Measurements from ENCODE around the gene TXNIP. TPM values are rescaled to one million over a fixed set of nuclear protein-coding genes. Genes with fewer than 3 reads are reported as not detected.
"Not testable (repeated sequence)": the region's sequence is repeated elsewhere in the genome, so short reads cannot be mapped to it uniquely, and the experiment has no call there.

TXNIP gene
- total RNA-seq, 1 experiment from 2014 or later, result 27.3 TPM

DNA sequence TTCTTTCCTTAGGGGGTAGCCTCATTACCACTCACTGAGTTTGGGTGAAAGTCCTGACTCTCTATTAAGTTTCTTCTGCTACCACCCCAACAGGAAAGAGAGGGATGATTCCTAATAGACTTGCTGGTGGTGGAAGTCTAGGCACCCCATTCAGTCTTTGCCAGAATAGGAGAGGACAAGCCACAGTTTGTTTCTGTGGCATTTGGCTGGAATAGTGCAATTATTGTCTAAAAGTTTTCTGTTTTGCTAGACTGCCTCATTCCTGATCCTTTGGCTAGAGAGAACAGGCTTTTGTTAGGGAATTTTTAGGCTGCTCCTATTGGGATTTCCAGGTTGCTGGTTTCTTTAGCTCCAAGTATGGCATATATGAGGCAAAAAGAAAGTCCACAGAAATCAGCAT is 35.1 kb upstream of the TXNIP start:
- H3K9me3 ChIP-seq (ENCODE audit: low read depth, low read length, poor library complexity, severe bottlenecking), result peaks cover 3% of the 10 kb centered on the region
- POLR2A ChIA-PET (ENCODE audit: low non-redundant PET), result no interaction called here
- no peak for TF ChIP-seq EZH2 (IDR thresholded peaks at IDR 0.05; ENCODE audit: borderline replicate concordance, low read depth, low read length, poor library complexity, severe bottlenecking)
- TF ChIP-seq, protein P1, sequence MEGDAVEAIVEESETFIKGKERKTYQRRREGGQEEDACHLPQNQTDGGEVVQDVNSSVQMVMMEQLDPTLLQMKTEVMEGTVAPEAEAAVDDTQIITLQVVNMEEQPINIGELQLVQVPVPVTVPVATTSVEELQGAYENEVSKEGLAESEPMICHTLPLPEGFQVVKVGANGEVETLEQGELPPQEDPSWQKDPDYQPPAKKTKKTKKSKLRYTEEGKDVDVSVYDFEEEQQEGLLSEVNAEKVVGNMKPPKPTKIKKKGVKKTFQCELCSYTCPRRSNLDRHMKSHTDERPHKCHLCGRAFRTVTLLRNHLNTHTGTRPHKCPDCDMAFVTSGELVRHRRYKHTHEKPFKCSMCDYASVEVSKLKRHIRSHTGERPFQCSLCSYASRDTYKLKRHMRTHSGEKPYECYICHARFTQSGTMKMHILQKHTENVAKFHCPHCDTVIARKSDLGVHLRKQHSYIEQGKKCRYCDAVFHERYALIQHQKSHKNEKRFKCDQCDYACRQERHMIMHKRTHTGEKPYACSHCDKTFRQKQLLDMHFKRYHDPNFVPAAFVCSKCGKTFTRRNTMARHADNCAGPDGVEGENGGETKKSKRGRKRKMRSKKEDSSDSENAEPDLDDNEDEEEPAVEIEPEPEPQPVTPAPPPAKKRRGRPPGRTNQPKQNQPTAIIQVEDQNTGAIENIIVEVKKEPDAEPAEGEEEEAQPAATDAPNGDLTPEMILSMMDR (conservative IDR thresholded peaks at IDR 0.05; ENCODE audit: low read depth, low read length), result no peak
- H3K36me3 ChIP-seq (ENCODE audit: insufficient read depth, low read length, poor library complexity, severe bottlenecking), result no peaks in the 10 kb centered on the region
- no TSS peak for BruUV-seq (replicated peaks)
- intact Hi-C loops (cut with micrococcal nuclease; ENCODE audit: unreplicated experiment), result no loop called here
- CTCF ChIA-PET, result no interaction called here
- peaks cover 7% of the 10 kb centered on the region for H3K4me1 ChIP-seq (ENCODE audit: insufficient read depth, low read length, poor library complexity, severe bottlenecking)
- H3K27me3 ChIP-seq (replicated peaks; ENCODE audit: insufficient read depth, low read depth, low read length, poor library complexity), result no peaks in the 10 kb centered on the region
- DNase-seq (ENCODE audit: low spot score), result no peak
- H3K27ac ChIP-seq (ENCODE audit: low read depth, low read length, poor library complexity, severe bottlenecking), result no peak overlapping the region
- H3K4me3 ChIP-seq (ENCODE audit: low read depth, low read length, poor library complexity, severe bottlenecking), result no peak overlapping the region

DNA sequence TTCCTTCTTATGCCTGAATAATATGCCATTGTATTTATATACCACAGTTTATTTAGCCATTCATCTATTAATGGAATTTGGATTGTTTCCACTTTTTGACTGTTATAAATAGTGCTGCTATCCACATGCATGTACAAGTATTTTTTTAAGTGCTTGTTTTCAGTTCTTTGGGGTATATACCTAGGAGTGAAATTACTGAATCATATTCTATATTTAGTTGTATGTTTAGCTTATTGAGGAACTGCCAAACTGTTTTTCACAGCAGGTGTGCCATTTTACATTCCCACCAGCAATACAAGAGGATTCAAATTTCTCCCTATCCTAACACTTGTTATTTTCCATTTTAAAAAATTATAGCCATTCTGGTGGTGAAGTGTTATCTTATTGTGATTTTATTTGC is 32.7 kb upstream of the TXNIP start:
- Histone ChIP-seq H3K36me3 (ENCODE audit: insufficient read depth, low read length, poor library complexity, severe bottlenecking) (no peaks in the 10 kb centered on the region), H3K4me1 (ENCODE audit: insufficient read depth, low read length, poor library complexity, severe bottlenecking) (no peaks in the 10 kb centered on the region), H3K4me3 (ENCODE audit: low read depth, low read length, poor library complexity, severe bottlenecking) (no peak overlapping the region), H3K9me3 (ENCODE audit: low read depth, low read length, poor library complexity, severe bottlenecking) (peaks cover 3% of the 10 kb centered on the region), H3K27me3 (replicated peaks; ENCODE audit: insufficient read depth, low read depth, low read length, poor library complexity) (no peaks in the 10 kb centered on the region), H3K27ac (ENCODE audit: low read depth, low read length, poor library complexity, severe bottlenecking) (no peak overlapping the region)
- intact Hi-C loops (cut with micrococcal nuclease; ENCODE audit: unreplicated experiment), result no loop called here
- TF ChIP-seq EZH2 (IDR thresholded peaks at IDR 0.05; ENCODE audit: borderline replicate concordance, low read depth, low read length, poor library complexity, severe bottlenecking), result no peak
- TF ChIP-seq, protein P1 (conservative IDR thresholded peaks at IDR 0.05; ENCODE audit: low read depth, low read length), result no peak
- DNase-seq (ENCODE audit: low spot score), result no peak
- ChIA-PET CTCF (no interaction called here), POLR2A (ENCODE audit: low non-redundant PET) (no interaction called here)
- no TSS peak for BruUV-seq (replicated peaks)

DNA sequence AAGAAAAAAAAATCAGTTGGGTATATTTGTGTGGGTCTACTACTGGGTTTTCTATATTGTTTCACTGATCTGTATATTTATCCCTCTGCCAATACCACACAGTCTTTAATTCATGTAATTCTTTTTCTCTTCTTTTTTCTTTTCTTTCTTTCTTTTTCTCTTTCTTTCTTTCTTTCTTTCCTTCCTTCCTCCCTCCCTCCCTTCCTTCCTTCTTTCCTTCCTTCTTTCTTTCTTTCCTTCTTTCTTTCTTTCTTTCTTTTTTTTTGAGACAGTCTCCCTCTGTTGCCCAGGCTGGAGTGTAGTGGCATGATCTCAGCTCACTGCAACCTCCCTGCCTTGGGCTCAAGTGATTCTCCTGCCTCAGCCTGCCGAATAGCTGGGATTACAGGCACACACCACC is 30.3 kb upstream of the TXNIP start:
- H3K4me3 ChIP-seq (ENCODE audit: low read depth, low read length, poor library complexity, severe bottlenecking); DNase-seq (ENCODE audit: low spot score); CTCF ChIA-PET; BruUV-seq (replicated peaks); H3K36me3 ChIP-seq (ENCODE audit: insufficient read depth, low read length, poor library complexity, severe bottlenecking); H3K27me3 ChIP-seq (replicated peaks; ENCODE audit: insufficient read depth, low read depth, low read length, poor library complexity); H3K9me3 ChIP-seq (ENCODE audit: low read depth, low read length, poor library complexity, severe bottlenecking); H3K27ac ChIP-seq (ENCODE audit: low read depth, low read length, poor library complexity, severe bottlenecking); intact Hi-C loops (cut with micrococcal nuclease; ENCODE audit: unreplicated experiment); POLR2A ChIA-PET (ENCODE audit: low non-redundant PET); H3K4me1 ChIP-seq (ENCODE audit: insufficient read depth, low read length, poor library complexity, severe bottlenecking): not testable (repeated sequence)

DNA sequence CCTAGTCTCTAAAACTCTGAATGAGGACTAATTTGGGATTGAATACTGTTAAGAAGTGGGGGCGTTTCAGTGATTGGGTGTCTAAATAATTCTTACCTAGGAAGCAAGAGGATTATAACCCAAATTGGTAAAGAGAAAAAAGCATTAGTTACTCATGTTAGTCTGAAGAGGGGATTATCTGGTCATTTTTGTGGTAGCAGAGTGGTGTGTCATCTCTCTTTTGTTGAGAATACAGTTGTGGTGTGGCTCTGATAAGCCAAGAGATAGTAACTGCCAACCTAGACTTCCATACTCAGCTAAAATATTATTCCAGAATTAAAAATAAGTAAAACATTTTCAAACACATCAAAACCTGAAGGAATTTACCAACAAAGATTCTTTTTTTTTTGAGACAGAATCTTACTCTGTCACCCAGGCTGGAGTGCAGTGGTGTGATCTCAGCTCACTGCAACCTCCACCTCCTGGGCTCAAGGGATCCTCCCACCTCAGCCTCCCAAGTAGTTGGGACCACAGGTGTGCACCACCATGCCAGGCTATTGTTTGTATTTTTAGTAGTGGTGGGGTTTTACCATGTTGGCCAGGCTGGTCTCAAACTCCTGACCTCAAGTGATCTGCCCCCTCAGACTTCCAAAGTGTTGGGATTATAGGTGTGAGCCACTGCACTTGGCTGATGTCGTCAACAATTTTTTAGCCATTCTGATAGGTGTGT is 29.6 kb upstream of the TXNIP start:
- intact Hi-C loops (cut with micrococcal nuclease; ENCODE audit: unreplicated experiment); H3K4me3 ChIP-seq (ENCODE audit: low read depth, low read length, poor library complexity, severe bottlenecking); H3K27me3 ChIP-seq (replicated peaks; ENCODE audit: insufficient read depth, low read depth, low read length, poor library complexity); H3K4me1 ChIP-seq (ENCODE audit: insufficient read depth, low read length, poor library complexity, severe bottlenecking); POLR2A ChIA-PET (ENCODE audit: low non-redundant PET); H3K36me3 ChIP-seq (ENCODE audit: insufficient read depth, low read length, poor library complexity, severe bottlenecking); DNase-seq (ENCODE audit: low spot score); H3K9me3 ChIP-seq (ENCODE audit: low read depth, low read length, poor library complexity, severe bottlenecking); H3K27ac ChIP-seq (ENCODE audit: low read depth, low read length, poor library complexity, severe bottlenecking); BruUV-seq (replicated peaks): not testable (repeated sequence)
- CTCF ChIA-PET, result interaction anchor here (0.6 kb wide), 1 partner anchor 8 kb away, joined by 7 read pairs; no protein-coding TSS in a partner anchor
